GM19239 (cell line): ENCODE measurements around the gene OR10K1.
"Not testable (repeated sequence)": the region's sequence is repeated elsewhere in the genome, so short reads cannot be mapped to it uniquely, and the experiment has no call there.

Experiments
- DNase-seq: peaks from one replicate; pipeline ENCODE4 v3.0.0; 2011; ENCODE audit warnings: low spot score; ENCODE audit not compliant: insufficient read length
- FAIRE-seq: peaks from 2 replicates; lab custom pipeline; 2011; peaks lifted over from hg19 to GRCh38; lab: Jason Lieb, UNC

Gene OR10K1

GRCh38 chr1:158461534-158461933 is at the start of gene OR10K1:
Gene OR10K1, plus strand, starts transcription at chr1:158461834. Its CDS starts 3,728 bp downstream, at chr1:158465562.
- no peak for FAIRE-seq

GRCh38 chr1:158414651-158415345 is 46.8 kb upstream of the OR10K1 start:
- no peak for FAIRE-seq
- DNase-seq, result no peak

More at GRCh38 chr1:158461534-158461933, at the start of gene OR10K1:
- DNase-seq, result no peak

- no peak for DNase-seq
- FAIRE-seq, result no peak
Observed at GRCh38 chr1:158417586-158417985, 44.0 kb upstream of the OR10K1 start.

GRCh38 chr1:158422212-158422611 is 39.4 kb upstream of the OR10K1 start:
- FAIRE-seq (no peak), DNase-seq (no peak)

GRCh38 chr1:158425027-158425426 is 36.6 kb upstream of the OR10K1 start:
- no peak for FAIRE-seq
- no peak for DNase-seq

GRCh38 chr1:158426137-158426536 is 35.5 kb upstream of the OR10K1 start, which contains the start of gene OR10K2:
Gene OR10K2, minus strand, starts transcription at chr1:158426237. Its CDS starts 5,371 bp downstream, at chr1:158420866.
- FAIRE-seq (no peak), DNase-seq (no peak)

GRCh38 chr1:158430163-158430562 is 31.5 kb upstream of the OR10K1 start:
- FAIRE-seq, DNase-seq: not testable (repeated sequence)

- no peak for DNase-seq
- no peak for FAIRE-seq
Observed at GRCh38 chr1:158434741-158435140, 26.9 kb upstream of the OR10K1 start.

- DNase-seq (no peak), FAIRE-seq (no peak)
Observed at GRCh38 chr1:158445376-158445775, 16.3 kb upstream of the OR10K1 start.

GRCh38 chr1:158454537-158454936 is 7.1 kb upstream of the OR10K1 start:
- DNase-seq, result no peak
- no peak for FAIRE-seq

- DNase-seq (no peak), FAIRE-seq (no peak)
Observed at GRCh38 chr1:158457246-158457645, 4.4 kb upstream of the OR10K1 start.

GRCh38 chr1:158458263-158458662 is 3.4 kb upstream of the OR10K1 start:
- no peak for DNase-seq
- FAIRE-seq, result no peak

GRCh38 chr1:158471920-158472319 is 10.3 kb downstream of the OR10K1 start, which contains the start of gene OR10R2:
Gene OR10R2, plus strand, starts transcription at chr1:158472220. Its CDS starts 106 bp downstream, at chr1:158472326.
- DNase-seq, result no peak
- no peak for FAIRE-seq

- no peak for DNase-seq
- no peak for FAIRE-seq
Observed at GRCh38 chr1:158485455-158485854, 23.8 kb downstream of the OR10K1 start.

GRCh38 chr1:158491316-158491715 is 29.7 kb downstream of the OR10K1 start:
- no peak for FAIRE-seq
- DNase-seq, result no peak

- FAIRE-seq (no peak), DNase-seq (no peak)
Observed at GRCh38 chr1:158493054-158493453, 31.4 kb downstream of the OR10K1 start.

GRCh38 chr1:158494796-158495195 is 33.2 kb downstream of the OR10K1 start:
- DNase-seq (no peak), FAIRE-seq (no peak)

GRCh38 chr1:158496374-158496773 is 34.7 kb downstream of the OR10K1 start:
- no peak for DNase-seq

GRCh38 chr1:158506369-158506987 is 44.8 kb downstream of the OR10K1 start:
- DNase-seq (peak; percentile 1), FAIRE-seq (peak; percentile 48)

More at GRCh38 chr1:158496374-158496773, 34.7 kb downstream of the OR10K1 start:
- no peak for FAIRE-seq

GRCh38 chr1:158507511-158507910 is 45.9 kb downstream of the OR10K1 start:
- no peak for FAIRE-seq
- DNase-seq, result no peak

- no peak for DNase-seq
- no peak for FAIRE-seq
Observed at GRCh38 chr1:158509471-158510156, 48.0 kb downstream of the OR10K1 start.
